ENCODE results near the gene C1QTNF1.

DNA sequence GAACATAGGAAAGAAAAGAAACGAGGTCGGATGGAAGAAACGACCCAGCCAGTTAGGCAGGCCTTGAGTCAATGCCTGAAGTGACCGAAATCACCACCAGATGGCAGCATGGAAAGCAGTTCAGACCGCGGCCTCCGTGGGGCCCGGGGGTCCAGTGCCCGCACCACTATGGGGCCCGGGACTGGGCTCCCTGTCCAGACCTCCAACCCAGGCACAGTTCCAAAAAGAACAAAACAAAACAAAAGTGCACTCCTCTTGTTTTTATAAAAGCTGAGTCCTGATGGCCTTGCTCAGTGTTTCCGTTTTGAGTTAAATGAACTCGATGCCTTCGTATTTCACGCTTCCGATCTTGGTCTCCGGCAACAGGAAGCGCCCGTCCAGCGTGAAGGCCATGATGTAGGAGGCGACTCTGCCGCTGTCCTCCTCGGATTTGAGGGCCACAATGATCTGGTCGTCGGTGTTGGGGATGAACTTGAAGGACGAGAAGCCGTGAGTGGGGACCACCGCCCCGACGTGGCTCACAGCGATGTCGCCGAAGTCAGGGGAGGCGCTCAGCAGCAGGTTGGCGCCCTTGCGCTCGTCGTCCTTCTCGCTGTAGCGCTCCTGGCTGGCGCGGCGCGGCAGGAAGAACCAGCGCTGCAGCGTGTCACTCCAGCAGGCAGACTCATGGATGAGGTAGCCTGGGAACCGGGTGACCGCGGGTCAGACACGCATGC lies 30.6 kb upstream of the C1QTNF1 start:
- TF ChIP-seq, protein P1, sequence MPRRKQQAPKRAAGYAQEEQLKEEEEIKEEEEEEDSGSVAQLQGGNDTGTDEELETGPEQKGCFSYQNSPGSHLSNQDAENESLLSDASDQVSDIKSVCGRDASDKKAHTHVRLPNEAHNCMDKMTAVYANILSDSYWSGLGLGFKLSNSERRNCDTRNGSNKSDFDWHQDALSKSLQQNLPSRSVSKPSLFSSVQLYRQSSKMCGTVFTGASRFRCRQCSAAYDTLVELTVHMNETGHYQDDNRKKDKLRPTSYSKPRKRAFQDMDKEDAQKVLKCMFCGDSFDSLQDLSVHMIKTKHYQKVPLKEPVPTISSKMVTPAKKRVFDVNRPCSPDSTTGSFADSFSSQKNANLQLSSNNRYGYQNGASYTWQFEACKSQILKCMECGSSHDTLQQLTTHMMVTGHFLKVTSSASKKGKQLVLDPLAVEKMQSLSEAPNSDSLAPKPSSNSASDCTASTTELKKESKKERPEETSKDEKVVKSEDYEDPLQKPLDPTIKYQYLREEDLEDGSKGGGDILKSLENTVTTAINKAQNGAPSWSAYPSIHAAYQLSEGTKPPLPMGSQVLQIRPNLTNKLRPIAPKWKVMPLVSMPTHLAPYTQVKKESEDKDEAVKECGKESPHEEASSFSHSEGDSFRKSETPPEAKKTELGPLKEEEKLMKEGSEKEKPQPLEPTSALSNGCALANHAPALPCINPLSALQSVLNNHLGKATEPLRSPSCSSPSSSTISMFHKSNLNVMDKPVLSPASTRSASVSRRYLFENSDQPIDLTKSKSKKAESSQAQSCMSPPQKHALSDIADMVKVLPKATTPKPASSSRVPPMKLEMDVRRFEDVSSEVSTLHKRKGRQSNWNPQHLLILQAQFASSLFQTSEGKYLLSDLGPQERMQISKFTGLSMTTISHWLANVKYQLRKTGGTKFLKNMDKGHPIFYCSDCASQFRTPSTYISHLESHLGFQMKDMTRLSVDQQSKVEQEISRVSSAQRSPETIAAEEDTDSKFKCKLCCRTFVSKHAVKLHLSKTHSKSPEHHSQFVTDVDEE (CRISPR knock-in tag; IDR thresholded peaks at IDR 0.05), result no peak
- TF ChIP-seq, protein P2, sequence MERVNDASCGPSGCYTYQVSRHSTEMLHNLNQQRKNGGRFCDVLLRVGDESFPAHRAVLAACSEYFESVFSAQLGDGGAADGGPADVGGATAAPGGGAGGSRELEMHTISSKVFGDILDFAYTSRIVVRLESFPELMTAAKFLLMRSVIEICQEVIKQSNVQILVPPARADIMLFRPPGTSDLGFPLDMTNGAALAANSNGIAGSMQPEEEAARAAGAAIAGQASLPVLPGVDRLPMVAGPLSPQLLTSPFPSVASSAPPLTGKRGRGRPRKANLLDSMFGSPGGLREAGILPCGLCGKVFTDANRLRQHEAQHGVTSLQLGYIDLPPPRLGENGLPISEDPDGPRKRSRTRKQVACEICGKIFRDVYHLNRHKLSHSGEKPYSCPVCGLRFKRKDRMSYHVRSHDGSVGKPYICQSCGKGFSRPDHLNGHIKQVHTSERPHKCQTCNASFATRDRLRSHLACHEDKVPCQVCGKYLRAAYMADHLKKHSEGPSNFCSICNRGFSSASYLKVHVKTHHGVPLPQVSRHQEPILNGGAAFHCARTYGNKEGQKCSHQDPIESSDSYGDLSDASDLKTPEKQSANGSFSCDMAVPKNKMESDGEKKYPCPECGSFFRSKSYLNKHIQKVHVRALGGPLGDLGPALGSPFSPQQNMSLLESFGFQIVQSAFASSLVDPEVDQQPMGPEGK (CRISPR knock-in tag; IDR thresholded peaks at IDR 0.05; ENCODE audit: borderline replicate concordance), result no peak
- TF ChIP-seq TCF4 (CRISPR knock-in tag; IDR thresholded peaks at IDR 0.05; ENCODE audit: borderline replicate concordance) (no peak), ZNF70 (CRISPR knock-in tag; IDR thresholded peaks at IDR 0.05) (no peak), RARB (CRISPR knock-in tag; IDR thresholded peaks at IDR 0.05) (no peak), POU6F1 (CRISPR knock-in tag; IDR thresholded peaks at IDR 0.05; ENCODE audit: borderline replicate concordance, low read depth) (no peak), ARNTL (CRISPR knock-in tag; IDR thresholded peaks at IDR 0.05; ENCODE audit: borderline replicate concordance, low read depth) (no peak), ZFP3 (CRISPR knock-in tag; IDR thresholded peaks at IDR 0.05) (no peak), OSR1 (CRISPR knock-in tag; IDR thresholded peaks at IDR 0.05) (no peak), TOX (CRISPR knock-in tag; IDR thresholded peaks at IDR 0.05; ENCODE audit: borderline replicate concordance) (no peak)

Data from SK-N-SH treated with all-trans-retinoic acid at 6 μM for 48 hours (cell line).